ENCODE data around the gene TPRN. TPM values are rescaled to one million over a fixed set of nuclear protein-coding genes. Genes with fewer than 3 reads are reported as not detected.

TPRN gene
- polyA plus RNA-seq, 1 donor from 2014 or later = 8.1 TPM

DNA sequence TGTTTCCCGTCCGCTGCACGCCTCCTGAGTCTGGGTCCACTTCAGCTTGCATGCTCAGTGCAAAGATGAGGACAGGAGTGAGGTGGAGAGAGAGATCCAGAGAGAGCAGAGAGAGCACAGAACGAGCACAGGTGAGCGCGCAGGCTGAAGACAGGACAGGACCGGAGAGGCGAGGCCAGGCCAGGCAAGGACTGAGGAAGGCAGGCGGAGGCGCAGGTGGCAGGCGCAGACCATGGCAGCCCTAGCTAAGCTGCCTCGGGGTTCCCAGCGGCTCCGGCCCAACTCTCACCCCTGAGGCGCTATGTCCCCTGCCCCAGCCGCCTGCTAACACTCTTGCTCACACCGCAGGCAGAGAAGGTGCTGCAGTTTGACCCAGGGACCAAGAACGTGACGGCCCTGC lies 51.9 kb downstream of the TPRN start:
- H3K36me3 ChIP-seq (ENCODE audit: insufficient read depth, low read length) = no peaks in the 10 kb centered on the region
- no peaks in the 10 kb centered on the region for H3F3A ChIP-seq (ENCODE audit: insufficient read depth, low read length, poor library complexity, severe bottlenecking)
- H3K4me3 ChIP-seq (ENCODE audit: low read length) = no peak overlapping the region
- H3K9ac ChIP-seq (ENCODE audit: low read length) = no peak overlapping the region
- peaks cover 5% of the 10 kb centered on the region for H3K27me3 ChIP-seq (ENCODE audit: insufficient read depth, low read depth, low read length)
- no peaks in the 10 kb centered on the region for H3K9me3 ChIP-seq (ENCODE audit: low read length)
- no peak overlapping the region for H2AFZ ChIP-seq (ENCODE audit: low read depth, low read length)
- no peak overlapping the region for H3K27ac ChIP-seq (ENCODE audit: low read length)
- H3K9me2 ChIP-seq (ENCODE audit: insufficient read depth, low read length) = no peaks in the 10 kb centered on the region
- no peak overlapping the region for H3K4me2 ChIP-seq (ENCODE audit: low read length)
- no peaks in the 10 kb centered on the region for H3K79me2 ChIP-seq (replicated peaks; ENCODE audit: insufficient read depth, low read length)
- TF ChIP-seq, protein P1, sequence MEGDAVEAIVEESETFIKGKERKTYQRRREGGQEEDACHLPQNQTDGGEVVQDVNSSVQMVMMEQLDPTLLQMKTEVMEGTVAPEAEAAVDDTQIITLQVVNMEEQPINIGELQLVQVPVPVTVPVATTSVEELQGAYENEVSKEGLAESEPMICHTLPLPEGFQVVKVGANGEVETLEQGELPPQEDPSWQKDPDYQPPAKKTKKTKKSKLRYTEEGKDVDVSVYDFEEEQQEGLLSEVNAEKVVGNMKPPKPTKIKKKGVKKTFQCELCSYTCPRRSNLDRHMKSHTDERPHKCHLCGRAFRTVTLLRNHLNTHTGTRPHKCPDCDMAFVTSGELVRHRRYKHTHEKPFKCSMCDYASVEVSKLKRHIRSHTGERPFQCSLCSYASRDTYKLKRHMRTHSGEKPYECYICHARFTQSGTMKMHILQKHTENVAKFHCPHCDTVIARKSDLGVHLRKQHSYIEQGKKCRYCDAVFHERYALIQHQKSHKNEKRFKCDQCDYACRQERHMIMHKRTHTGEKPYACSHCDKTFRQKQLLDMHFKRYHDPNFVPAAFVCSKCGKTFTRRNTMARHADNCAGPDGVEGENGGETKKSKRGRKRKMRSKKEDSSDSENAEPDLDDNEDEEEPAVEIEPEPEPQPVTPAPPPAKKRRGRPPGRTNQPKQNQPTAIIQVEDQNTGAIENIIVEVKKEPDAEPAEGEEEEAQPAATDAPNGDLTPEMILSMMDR (IDR thresholded peaks at IDR 0.05; ENCODE audit: poor library complexity, severe bottlenecking) = no peak
- TF ChIP-seq, protein P2, sequence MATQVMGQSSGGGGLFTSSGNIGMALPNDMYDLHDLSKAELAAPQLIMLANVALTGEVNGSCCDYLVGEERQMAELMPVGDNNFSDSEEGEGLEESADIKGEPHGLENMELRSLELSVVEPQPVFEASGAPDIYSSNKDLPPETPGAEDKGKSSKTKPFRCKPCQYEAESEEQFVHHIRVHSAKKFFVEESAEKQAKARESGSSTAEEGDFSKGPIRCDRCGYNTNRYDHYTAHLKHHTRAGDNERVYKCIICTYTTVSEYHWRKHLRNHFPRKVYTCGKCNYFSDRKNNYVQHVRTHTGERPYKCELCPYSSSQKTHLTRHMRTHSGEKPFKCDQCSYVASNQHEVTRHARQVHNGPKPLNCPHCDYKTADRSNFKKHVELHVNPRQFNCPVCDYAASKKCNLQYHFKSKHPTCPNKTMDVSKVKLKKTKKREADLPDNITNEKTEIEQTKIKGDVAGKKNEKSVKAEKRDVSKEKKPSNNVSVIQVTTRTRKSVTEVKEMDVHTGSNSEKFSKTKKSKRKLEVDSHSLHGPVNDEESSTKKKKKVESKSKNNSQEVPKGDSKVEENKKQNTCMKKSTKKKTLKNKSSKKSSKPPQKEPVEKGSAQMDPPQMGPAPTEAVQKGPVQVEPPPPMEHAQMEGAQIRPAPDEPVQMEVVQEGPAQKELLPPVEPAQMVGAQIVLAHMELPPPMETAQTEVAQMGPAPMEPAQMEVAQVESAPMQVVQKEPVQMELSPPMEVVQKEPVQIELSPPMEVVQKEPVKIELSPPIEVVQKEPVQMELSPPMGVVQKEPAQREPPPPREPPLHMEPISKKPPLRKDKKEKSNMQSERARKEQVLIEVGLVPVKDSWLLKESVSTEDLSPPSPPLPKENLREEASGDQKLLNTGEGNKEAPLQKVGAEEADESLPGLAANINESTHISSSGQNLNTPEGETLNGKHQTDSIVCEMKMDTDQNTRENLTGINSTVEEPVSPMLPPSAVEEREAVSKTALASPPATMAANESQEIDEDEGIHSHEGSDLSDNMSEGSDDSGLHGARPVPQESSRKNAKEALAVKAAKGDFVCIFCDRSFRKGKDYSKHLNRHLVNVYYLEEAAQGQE (IDR thresholded peaks at IDR 0.05; ENCODE audit: borderline replicate concordance) = no peak
- TF ChIP-seq EP300 (conservative IDR thresholded peaks at IDR 0.05; ENCODE audit: poor library complexity, severe bottlenecking) (no peak), EZH2 (IDR thresholded peaks at IDR 0.05; ENCODE audit: borderline replicate concordance, insufficient read depth, low read length, poor library complexity, severe bottlenecking) (no peak), TAF1 (IDR thresholded peaks at IDR 0.05; ENCODE audit: low read depth) (no peak), MXI1 (conservative IDR thresholded peaks at IDR 0.05; ENCODE audit: poor library complexity, severe bottlenecking) (no peak), SMC3 (conservative IDR thresholded peaks at IDR 0.05; ENCODE audit: poor library complexity) (no peak), RAD21 (conservative IDR thresholded peaks at IDR 0.05) (no peak), POLR2AphosphoS5 (IDR thresholded peaks at IDR 0.05) (no peak)
- no peaks in the 10 kb centered on the region for H4K20me1 ChIP-seq (ENCODE audit: insufficient read depth)

DNA sequence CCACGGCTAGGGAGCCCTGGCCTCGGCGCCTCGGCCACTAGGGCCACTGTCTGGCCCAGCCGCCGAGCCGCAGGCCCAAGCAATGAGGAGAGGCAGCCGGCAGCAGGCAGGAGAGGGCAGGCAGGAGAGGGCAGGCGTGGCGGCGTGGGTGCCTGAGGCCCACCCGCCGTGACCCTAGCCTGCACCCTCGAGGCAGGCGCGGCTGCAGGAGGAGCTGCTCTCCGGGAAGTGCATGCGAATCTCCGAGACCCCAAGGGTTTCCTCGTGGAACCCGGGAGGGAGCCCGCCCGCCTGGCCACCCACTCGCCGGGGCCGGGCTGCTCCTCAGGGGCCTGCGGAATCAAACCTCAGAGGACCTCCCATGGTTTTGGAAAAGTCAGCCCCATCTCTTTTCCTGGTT lies 52.3 kb downstream of the TPRN start:
- no peak overlapping the region for H3K27ac ChIP-seq (ENCODE audit: low read length)
- H3F3A ChIP-seq (ENCODE audit: insufficient read depth, low read length, poor library complexity, severe bottlenecking) = no peaks in the 10 kb centered on the region
- H3K9ac ChIP-seq (ENCODE audit: low read length) = no peak overlapping the region
- no peaks in the 10 kb centered on the region for H3K9me2 ChIP-seq (ENCODE audit: insufficient read depth, low read length)
- no peak overlapping the region for H3K4me2 ChIP-seq (ENCODE audit: low read length)
- H3K27me3 ChIP-seq (ENCODE audit: insufficient read depth, low read depth, low read length) = peaks cover 9% of the 10 kb centered on the region
- TF ChIP-seq, protein P2 (IDR thresholded peaks at IDR 0.05; ENCODE audit: borderline replicate concordance) = no peak
- TF ChIP-seq EZH2 (IDR thresholded peaks at IDR 0.05; ENCODE audit: borderline replicate concordance, insufficient read depth, low read length, poor library complexity, severe bottlenecking) = no peak
- no peak for TF ChIP-seq MXI1 (conservative IDR thresholded peaks at IDR 0.05; ENCODE audit: poor library complexity, severe bottlenecking)
- no peak for TF ChIP-seq POLR2AphosphoS5 (IDR thresholded peaks at IDR 0.05)
- no peak for TF ChIP-seq SMC3 (conservative IDR thresholded peaks at IDR 0.05; ENCODE audit: poor library complexity)
- TF ChIP-seq TAF1 (IDR thresholded peaks at IDR 0.05; ENCODE audit: low read depth) = no peak
- TF ChIP-seq, protein P1 (IDR thresholded peaks at IDR 0.05; ENCODE audit: poor library complexity, severe bottlenecking) = no peak
- TF ChIP-seq EP300 (conservative IDR thresholded peaks at IDR 0.05; ENCODE audit: poor library complexity, severe bottlenecking) = no peak
- no peak for TF ChIP-seq RAD21 (conservative IDR thresholded peaks at IDR 0.05)
- H3K36me3 ChIP-seq (ENCODE audit: insufficient read depth, low read length) = no peaks in the 10 kb centered on the region
- H3K79me2 ChIP-seq (replicated peaks; ENCODE audit: insufficient read depth, low read length) = no peaks in the 10 kb centered on the region
- H3K9me3 ChIP-seq (ENCODE audit: low read length) = no peaks in the 10 kb centered on the region
- no peak overlapping the region for H2AFZ ChIP-seq (ENCODE audit: low read depth, low read length)
- H4K20me1 ChIP-seq (ENCODE audit: insufficient read depth) = no peaks in the 10 kb centered on the region
- H3K4me3 ChIP-seq (ENCODE audit: low read length) = no peak overlapping the region
